GM12875 (cell line): ENCODE results near the gene TRIP4.
"Not testable (repeated sequence)": the region's sequence is repeated elsewhere in the genome, so short reads cannot be mapped to it uniquely, and the experiment has no call there.

Experiments used
- H3K4me3 ChIP-seq: one replicate; pipeline ENCODE4 v1.5.1; 2011; ENCODE audit warnings: low read depth, low read length, control low read depth
- TF ChIP-seq, protein P1 (sequence below): IDR thresholded peaks from 2 replicates; pipeline ENCODE4 v1.5.1; 2011; ENCODE audit warnings: low read depth, mild to moderate bottlenecking, control low read depth, inconsistent platforms, low read length, moderate library complexity, borderline replicate concordance; ENCODE audit not compliant: insufficient read depth

TRIP4 gene

DNA sequence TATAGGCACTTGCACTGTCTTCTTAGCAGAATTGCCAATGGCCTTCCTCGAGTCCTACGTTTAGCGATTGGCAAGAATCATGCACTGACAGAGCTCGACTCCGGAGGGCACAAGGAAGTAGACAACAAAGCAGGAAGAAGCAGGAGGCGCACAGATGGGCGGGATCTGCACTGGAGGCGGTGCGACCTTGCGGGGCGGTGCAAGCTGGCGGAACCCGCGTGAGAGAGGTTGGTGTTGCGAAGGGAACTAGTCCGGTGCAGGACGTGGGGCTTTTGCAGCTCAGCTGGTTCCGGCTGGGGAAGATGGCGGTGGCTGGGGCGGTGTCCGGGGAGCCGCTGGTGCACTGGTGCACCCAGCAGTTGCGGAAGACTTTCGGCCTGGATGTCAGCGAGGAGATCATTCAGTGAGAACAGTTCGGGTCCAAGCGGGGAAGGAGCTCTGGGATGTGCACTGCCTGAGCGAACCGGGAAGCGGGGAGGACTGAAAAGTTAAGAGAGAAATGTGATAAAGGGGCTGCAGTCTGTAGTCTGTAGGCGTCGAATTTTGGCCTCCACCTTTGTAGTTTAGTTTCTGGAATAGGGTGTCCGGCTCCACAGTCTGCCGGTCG lies at the start of gene TRIP4:
TSS of gene TRIP4 (plus strand) at position 275 of the 607 bp plus-strand sequence. CDS start at position 303, 28 bp downstream.
- H3K4me3 ChIP-seq = peak within 1 kb of the TSS; percentile 70
- TF ChIP-seq, protein P1, sequence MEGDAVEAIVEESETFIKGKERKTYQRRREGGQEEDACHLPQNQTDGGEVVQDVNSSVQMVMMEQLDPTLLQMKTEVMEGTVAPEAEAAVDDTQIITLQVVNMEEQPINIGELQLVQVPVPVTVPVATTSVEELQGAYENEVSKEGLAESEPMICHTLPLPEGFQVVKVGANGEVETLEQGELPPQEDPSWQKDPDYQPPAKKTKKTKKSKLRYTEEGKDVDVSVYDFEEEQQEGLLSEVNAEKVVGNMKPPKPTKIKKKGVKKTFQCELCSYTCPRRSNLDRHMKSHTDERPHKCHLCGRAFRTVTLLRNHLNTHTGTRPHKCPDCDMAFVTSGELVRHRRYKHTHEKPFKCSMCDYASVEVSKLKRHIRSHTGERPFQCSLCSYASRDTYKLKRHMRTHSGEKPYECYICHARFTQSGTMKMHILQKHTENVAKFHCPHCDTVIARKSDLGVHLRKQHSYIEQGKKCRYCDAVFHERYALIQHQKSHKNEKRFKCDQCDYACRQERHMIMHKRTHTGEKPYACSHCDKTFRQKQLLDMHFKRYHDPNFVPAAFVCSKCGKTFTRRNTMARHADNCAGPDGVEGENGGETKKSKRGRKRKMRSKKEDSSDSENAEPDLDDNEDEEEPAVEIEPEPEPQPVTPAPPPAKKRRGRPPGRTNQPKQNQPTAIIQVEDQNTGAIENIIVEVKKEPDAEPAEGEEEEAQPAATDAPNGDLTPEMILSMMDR = no peak

DNA sequence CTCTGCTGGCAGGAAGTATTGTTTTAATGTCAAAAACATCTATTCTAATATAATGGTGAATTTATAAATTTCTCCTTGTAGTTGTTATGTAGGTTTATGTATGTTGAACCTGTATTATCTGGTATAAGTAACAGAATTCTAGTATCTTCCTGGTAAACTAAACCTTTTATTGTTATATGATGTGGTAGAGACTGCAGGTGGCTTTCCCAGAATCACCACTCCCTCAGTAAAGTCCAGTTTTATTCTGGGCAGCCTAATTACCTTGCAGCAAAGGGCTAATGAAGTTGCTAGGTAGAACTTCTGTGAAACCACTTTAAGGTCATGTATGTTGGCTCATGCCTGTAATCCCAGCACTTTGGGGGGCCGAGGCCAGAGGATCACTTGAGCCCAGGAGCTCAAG lies 47.3 kb upstream of the TRIP4 start:
- TF ChIP-seq, protein P1 = no peak

DNA sequence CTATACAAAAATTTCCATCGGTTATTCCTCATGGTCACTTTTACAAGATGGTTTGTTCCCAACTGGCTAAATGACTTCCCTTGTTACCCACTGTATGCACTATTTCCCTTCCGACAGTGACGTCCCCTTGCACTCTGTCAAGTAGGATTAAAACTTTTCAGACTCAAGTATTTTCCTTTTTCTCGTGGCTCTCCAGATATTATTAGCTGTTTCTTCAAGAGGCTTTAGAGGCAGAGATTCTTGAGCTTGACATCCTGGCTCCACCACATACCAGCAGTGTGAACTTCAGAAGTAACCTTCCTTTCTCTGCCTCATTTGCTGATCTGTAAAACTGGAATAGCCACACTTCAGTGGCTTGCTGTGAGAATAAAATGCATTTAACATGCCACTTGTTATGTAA lies 45.7 kb upstream of the TRIP4 start:
- TF ChIP-seq, protein P1 = no peak
- H3K4me3 ChIP-seq = no peak overlapping the region

More for the DNA sequence above, 47.3 kb upstream of the TRIP4 start:
- H3K4me3 ChIP-seq = no peak overlapping the region

DNA sequence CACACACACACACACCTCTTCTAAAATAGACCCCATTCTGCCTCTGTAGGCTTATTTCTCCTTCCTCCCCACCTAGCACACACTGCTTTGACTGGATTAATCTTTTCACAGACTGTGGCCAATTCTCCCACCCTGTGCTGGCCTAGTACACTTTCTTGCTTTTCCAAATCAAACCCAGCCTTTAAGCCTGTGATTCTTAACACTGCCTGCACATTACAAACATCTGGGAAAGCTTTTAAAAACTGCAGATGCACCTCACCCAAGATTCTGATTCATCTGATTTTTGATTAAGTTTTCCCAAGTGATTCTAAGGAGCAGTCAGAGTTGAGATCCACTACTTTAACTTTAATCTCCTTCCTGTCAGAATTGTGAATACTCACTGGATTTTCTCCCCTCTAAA lies 44.4 kb upstream of the TRIP4 start:
- TF ChIP-seq, protein P1 = no peak
- H3K4me3 ChIP-seq = no peak overlapping the region

DNA sequence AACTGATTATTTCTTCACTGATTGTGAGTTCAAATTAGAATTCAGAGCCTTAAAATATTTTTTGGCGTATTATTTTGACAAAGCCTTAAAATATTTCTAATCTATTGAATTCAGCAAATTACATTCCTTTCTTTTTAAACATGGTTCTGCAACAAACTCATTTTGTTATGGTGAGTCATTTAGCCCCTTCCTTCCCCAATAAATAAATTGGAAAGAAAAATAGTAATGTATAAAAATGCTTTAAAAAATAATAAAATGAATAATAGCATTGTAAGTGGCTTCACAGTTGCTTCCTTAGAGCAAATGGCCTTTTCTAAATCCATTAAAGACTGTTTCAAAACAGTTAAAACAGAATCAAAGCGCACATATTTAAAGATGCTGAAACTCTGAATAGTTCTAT lies 43.8 kb upstream of the TRIP4 start:
- TF ChIP-seq, protein P1 = no peak
- H3K4me3 ChIP-seq = no peak overlapping the region

DNA sequence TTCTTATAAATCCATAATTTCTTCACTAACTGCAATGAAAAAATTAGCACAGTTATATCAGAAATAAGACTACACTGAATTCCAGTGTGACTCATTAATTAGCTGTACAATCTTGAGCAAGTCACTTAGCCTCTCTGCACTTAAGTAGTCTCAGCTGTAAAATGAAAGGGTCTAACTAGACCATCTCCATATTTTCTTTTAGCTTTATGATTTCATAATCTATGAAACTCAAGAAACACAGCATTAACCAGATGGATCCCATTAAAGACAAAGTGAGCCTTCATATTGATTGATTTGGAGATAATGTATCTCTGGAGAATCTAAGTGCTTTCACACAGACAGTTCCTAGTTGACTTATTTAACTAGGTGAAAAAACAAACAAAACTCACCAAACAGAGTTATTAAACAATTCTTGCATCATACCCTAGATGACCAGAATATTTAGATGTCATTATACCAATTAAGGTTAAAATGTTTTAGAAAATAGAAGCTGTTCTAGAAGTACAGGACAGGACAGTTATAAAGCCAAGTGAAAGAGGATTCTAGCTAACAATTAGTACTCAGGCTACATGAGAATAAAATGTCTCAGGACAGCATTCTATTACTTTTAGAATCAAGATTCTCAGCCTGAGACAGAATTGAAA lies 42.9 kb upstream of the TRIP4 start:
- no peak overlapping the region for H3K4me3 ChIP-seq

DNA sequence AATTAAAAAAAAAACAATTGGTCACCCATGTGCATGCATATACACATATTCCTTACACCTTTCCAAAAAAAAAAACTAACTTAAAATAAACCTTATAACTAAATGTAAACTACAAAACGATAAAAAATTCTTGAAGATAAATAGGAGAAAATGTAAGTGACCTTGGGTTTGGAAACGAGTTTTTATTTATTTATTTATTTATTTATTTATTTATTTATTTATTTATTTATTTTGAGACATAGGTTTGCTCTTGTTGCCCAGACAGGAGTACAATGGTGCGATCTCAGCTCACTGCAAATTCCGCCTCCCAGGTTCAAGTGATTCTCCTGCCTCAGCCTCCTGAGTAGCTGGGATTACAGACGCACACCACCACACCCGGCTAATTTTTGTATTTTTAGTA lies 41.4 kb upstream of the TRIP4 start:
- H3K4me3 ChIP-seq = not testable (repeated sequence)

More for the DNA sequence above, 42.9 kb upstream of the TRIP4 start:
- TF ChIP-seq, protein P1 = no peak
